Psoas muscle (tissue), 8 donors: ENCODE measurements around the gene DOK4. TPM values are rescaled to one million over a fixed set of nuclear protein-coding genes. Genes with fewer than 3 reads are reported as not detected.

Source experiments
- ATAC-seq, 4 donors: fragments of 200-7000 bp; cut with Tn5 transposase; one replicate each; pipeline ENCODE4 v1.9.1; 2020; ENCODE audit warnings: moderate library complexity in 3 of 4, mild to moderate bottlenecking in 2 of 4
- DNase-seq, 2 donors: peaks; one replicate each; pipeline ENCODE4 v3.0.0-alpha.2; 2020
- H3K27ac ChIP-seq: fragments of 200-600 bp; one replicate; pipeline ENCODE4 v1.8.0; 2022
- H3K27me3 ChIP-seq, 3 donors: fragments of 200-600 bp in 1 of 3; one replicate each; pipeline versions ENCODE4 v1.6.1 to v1.8.0; 2013 to 2022; ENCODE audit warnings: low read length in 2 of 3, mild to moderate bottlenecking in 2 of 3, moderate library complexity in 1 of 3; ENCODE audit not compliant: insufficient read depth in 3 of 3
- H3K36me3 ChIP-seq, 2 donors: fragments of 200-600 bp in 1 of 2; one replicate each; pipeline versions ENCODE4 v1.6.1 to v1.8.0; 2013 to 2022; ENCODE audit warnings: low read depth in 1 of 2, mild to moderate bottlenecking in 1 of 2, moderate library complexity in 1 of 2; ENCODE audit not compliant: insufficient read depth in 1 of 2
- H3K4me1 ChIP-seq: fragments of 200-600 bp; one replicate; pipeline ENCODE4 v1.8.0; 2022
- H3K4me3 ChIP-seq: fragments of 200-600 bp; one replicate; pipeline ENCODE4 v1.8.0; 2022; ENCODE audit warnings: mild to moderate bottlenecking
- H3K9me3 ChIP-seq: fragments of 200-600 bp; one replicate; pipeline ENCODE4 v1.8.0; 2022
- CTCF ChIP-seq: fragments of 200-600 bp; IDR thresholded peaks from one replicate; pipeline ENCODE4 v1.8.0; 2022; ENCODE audit warnings: antibody characterized with exemption
- WGBS, 3 donors: extraction: QIAGEN DNeasy Blood & Tissue Kit; methylation state at CpG; one replicate each; pipeline versions ENCODE4 v1.1.6 to v1.1.7; 2013; 5-methylcytosine and 5-hydroxymethylcytosine counted together
- intact Hi-C, 2 donors: fragments of 100-400 bp; cut with DNase I; formaldehyde crosslinking; loops; one replicate each; pipeline versions ENCODE4 v1.11.0 to v1.14.2; 2022
- polyA plus RNA-seq, 3 donors: library from polyadenylated mRNA; stranded (reverse); fragments of 200-250 nt; gene quantifications; one replicate each; pipeline ENCODE4 v1.2.3, GENCODE V29; 2013
- total RNA-seq, 4 donors: library from RNA; stranded (reverse); fragmentation: NEBNext Ultra II Directional in 2 of 4; extraction: Animal tissue kit (Norgen Biotek cat#: 25700) in 2 of 4; gene quantifications; one replicate each; pipeline versions ENCODE4 v1.2.1 to v1.2.4, GENCODE V29; 2021 to 2023
- donor health status: healthy with polysubstance abuse.
- donor health status: DM: no; HTN: no; CAD: no; lungs with moderate emphysema.
- donor health status: Bipolar disorder and iron deficiency.
- donor health status: healthy.
- donor health status: DM: yes; HTN: yes; CAD: no.
- donor health status: DM: no; HTN: no; CAD: no.
- donor health status: DM: no; HTN: no; CAD: no.
- donor health status: DM: yes; HTN: yes; CAD: no.

DOK4 gene
- total and polyA plus RNA-seq, 7 donors = 1.3 to 4.3 (median 1.9) TPM

GRCh38 chr16:57479976-57480753, 6.1 kb downstream of the DOK4 start:
- 36 to 54% (median 47%) methylated on average over 15 of the region's 15 CpGs for WGBS, 3 donors
- DNase-seq = peak; percentile 48 to 71
- intact Hi-C loops = loop anchor here in 1 of 2 donors (5.0 kb wide), 1 partner anchor 37 kb away; no protein-coding TSS in a partner anchor
- ATAC-seq = peak in 3 of 4 donors; percentile 18 to 57 (median 36)
- Histone ChIP-seq H3K4me1 (peaks cover 2% of the 10 kb centered on the region), H3K36me3 (no peaks in the 10 kb centered on the region), H3K9me3 (no peaks in the 10 kb centered on the region), H3K4me3 (peak overlapping the region; percentile 59), H3K27ac (peak overlapping the region; percentile 18), H3K27me3 (no peaks in the 10 kb centered on the region)
- no peak for TF ChIP-seq CTCF

GRCh38 chr16:57479205-57479975, 6.9 kb downstream of the DOK4 start:
- intact Hi-C loops = loop anchor here in 1 of 2 donors (5.0 kb wide), 1 partner anchor 38 kb away; no protein-coding TSS in a partner anchor
- Histone ChIP-seq H3K27me3 (no peaks in the 10 kb centered on the region), H3K9me3 (no peaks in the 10 kb centered on the region), H3K4me1 (no peaks in the 10 kb centered on the region), H3K36me3 (peaks cover 0 to 3% of the 10 kb centered on the region in 2 donors), H3K4me3 (peak overlapping the region; percentile 59), H3K27ac (no peak overlapping the region)
- ATAC-seq = peak in 1 of 4 donors; percentile 32
- peak in 1 of 2 donors; percentile 65 for DNase-seq
- no peak for TF ChIP-seq CTCF
- WGBS, 3 donors = 7 to 9% (median 7%) methylated on average over 32 to 36 of the region's 36 CpGs

DNA sequence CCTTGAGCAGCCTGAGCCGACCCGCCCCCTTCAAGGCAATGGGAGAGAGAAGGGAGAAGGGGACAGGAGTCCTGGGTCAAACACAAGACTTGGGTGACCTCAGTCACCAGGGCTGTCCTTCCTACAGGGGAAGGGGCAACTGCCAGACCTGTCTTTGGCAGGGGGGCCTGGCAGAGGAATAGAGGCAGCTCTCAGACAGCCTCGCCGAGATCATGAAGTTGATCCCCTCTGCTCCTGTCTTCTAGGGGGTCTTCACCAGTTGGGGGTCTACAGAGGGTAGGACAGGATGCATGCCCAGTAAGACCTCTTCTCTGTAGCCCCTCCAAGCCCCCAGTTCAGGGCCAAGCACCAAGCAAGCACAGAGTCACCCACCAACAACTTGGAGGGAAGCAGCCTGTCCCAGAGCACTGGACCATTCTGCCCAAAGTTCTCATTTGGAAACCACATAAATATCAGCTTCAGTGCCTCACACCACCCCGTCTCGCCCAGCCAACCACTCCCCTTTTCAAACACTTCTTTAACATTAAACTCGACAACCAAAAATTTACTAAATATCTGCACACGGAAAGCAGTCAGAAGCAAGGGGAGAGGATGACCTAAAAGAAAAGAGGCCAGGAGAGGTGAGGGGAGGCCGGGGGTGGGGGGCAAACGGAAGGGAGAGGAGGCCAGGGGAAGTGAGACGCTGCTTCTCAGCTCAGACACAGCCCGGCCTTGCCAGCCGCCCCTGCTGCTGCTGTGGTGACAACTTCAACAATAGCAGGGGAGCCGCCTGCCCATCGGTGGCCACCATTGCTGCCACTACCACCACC, 7.7 kb downstream of the DOK4 start:
- Histone ChIP-seq H3K27me3 (no peaks in the 10 kb centered on the region), H3K9me3 (no peaks in the 10 kb centered on the region), H3K4me1 (no peaks in the 10 kb centered on the region), H3K27ac (no peak overlapping the region), H3K4me3 (peak overlapping the region; percentile 59), H3K36me3 (peaks cover 0 to 5% of the 10 kb centered on the region in 2 donors)
- DNase-seq (no peak), ATAC-seq (no peak)
- 40 to 42% (median 42%) methylated on average over 14 to 15 of the region's 15 CpGs for WGBS, 3 donors
- intact Hi-C loops = loop anchor here in 1 of 2 donors (5.0 kb wide), 1 partner anchor 39 kb away; no protein-coding TSS in a partner anchor
- no peak for TF ChIP-seq CTCF

DNA sequence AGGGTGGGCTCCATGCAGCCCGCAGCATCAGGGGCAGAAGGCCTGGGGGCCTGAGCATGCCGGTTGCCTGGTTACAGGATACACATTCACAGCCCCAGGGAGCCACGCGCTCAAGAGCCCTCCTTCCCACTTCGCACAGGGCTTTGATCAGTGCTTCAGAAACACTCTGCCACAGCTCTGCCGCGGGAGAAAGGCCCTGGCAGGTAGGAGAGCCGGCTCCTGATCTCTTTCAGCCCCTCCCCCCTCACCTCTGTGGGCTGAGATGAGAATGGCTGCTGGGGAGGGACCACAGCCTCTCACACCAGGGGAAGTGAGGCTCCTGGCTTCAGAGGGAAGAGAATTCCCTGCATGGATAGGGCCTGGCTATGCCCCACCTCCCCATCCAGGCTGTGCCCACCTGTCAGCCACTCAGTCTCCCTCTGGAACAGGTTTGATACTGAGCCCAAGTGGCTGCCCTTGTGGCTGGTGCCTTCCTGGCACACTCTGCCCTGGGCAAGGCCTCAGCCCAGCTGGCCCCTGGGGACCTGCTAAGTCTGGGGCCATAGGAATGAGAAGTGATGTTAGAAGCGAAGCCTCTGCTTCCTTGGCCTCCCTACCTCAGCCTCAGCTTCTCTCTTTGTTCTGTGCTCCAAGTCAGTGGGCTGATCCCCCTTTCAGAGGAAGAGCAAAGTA, 8.6 kb downstream of the DOK4 start:
- H3K36me3 ChIP-seq = peaks cover 0 to 13% of the 10 kb centered on the region in 2 donors
- intact Hi-C loops = loop anchor here in 1 of 2 donors (5.0 kb wide), 1 partner anchor 40 kb away; no protein-coding TSS in a partner anchor
- WGBS, 3 donors = 68 to 76% (median 73%) methylated on average over 9 of the region's 9 CpGs
- H3K4me3 ChIP-seq = no peak overlapping the region
- no peaks in the 10 kb centered on the region for H3K27me3 ChIP-seq
- H3K4me1 ChIP-seq = no peaks in the 10 kb centered on the region
- DNase-seq (peak in 1 of 2 donors; percentile 35), ATAC-seq (no peak)
- H3K9me3 ChIP-seq = no peaks in the 10 kb centered on the region
- TF ChIP-seq CTCF = no peak
- H3K27ac ChIP-seq = no peak overlapping the region
